Endothelial cell of umbilical vein (primary cell): ENCODE data around the gene TMEM26. TPM values are rescaled to one million over a fixed set of nuclear protein-coding genes. Genes with fewer than 3 reads are reported as not detected.

ENCODE experiments used
- BruUV-seq: library from RNA; stranded (reverse); fragments of 400-500 nt; replicated peaks from 2 replicates; lab custom pipeline; 2021; lab: Mats Ljungman, UMichigan
- CTCF ChIA-PET: fragments of 300-600, 350-600 bp; sonication (Branson Sonifier 250); formaldehyde crosslinking; loops from one replicate; lab custom pipeline; 2021; ENCODE audit warnings: antibody characterized with exemption, inconsistent platforms; lab: Charles Lee
- POLR2A ChIA-PET: fragments of 300-600, 350-600 bp; sonication (Branson Sonifier 250); formaldehyde crosslinking; loops from one replicate; lab custom pipeline; 2021; ENCODE audit warnings: antibody characterized with exemption, inconsistent platforms; lab: Charles Lee
- DNase-seq: peaks from one replicate; pipeline ENCODE4 v3.0.0-alpha.2; 2011; ENCODE audit warnings: low read depth, low spot score
- FAIRE-seq: peaks from 2 replicates; lab custom pipeline; 2011; peaks lifted over from hg19 to GRCh38; lab: Jason Lieb, UNC
- H2AFZ ChIP-seq: 2 replicates; pipeline ENCODE4 v1.6.0; 2012; ENCODE audit warnings: low read depth, low read length, control low read depth, inconsistent platforms
- H3K27ac ChIP-seq: 2 replicates; pipeline ENCODE4 v1.5.1; 2011; ENCODE audit warnings: low read depth, mild to moderate bottlenecking, control low read depth, low read length, moderate library complexity; ENCODE audit not compliant: insufficient read depth
- H3K27me3 ChIP-seq, 2 experiments: 2 replicates each; pipeline versions ENCODE4 v1.6.0 to v1.6.1; 2011; ENCODE audit warnings: low read length in 2 of 2, mixed read lengths in 1 of 2; ENCODE audit not compliant: control insufficient read depth in 2 of 2, insufficient read depth in 2 of 2
- H3K36me3 ChIP-seq, 2 experiments: 2 replicates in 1 of 2; 3 replicates in 1 of 2; pipeline ENCODE4 v1.5.1; 2011; ENCODE audit warnings: low read length in 2 of 2, mild to moderate bottlenecking in 1 of 2, moderate library complexity in 1 of 2; ENCODE audit not compliant: control insufficient read depth in 2 of 2, insufficient read depth in 2 of 2; ENCODE audit errors: extremely low read depth in 1 of 2
- H3K4me1 ChIP-seq: 3 replicates; pipeline ENCODE4 v1.5.1; 2011; ENCODE audit warnings: mild to moderate bottlenecking, low read length; ENCODE audit not compliant: control insufficient read depth, insufficient read depth; ENCODE audit errors: extremely low read depth
- H3K4me2 ChIP-seq: 2 replicates; pipeline ENCODE4 v1.6.1; 2011; ENCODE audit warnings: low read length, control low read depth, mixed read lengths; ENCODE audit not compliant: insufficient read depth
- H3K4me3 ChIP-seq, 3 experiments: fragments of 200-600 bp in 1 of 3; sonication (generic), shearing (Covaris generic) in 1 of 3; replicated peaks in 1 of 3; 2 replicates each; pipeline ENCODE4 v1.5.1; 2011 to 2016; ENCODE audit warnings: control low read depth in 3 of 3, low read length in 3 of 3, mild to moderate bottlenecking in 2 of 3, inconsistent platforms in 1 of 3, low read depth in 1 of 3, moderate library complexity in 1 of 3; ENCODE audit not compliant: insufficient read depth in 1 of 3
- H3K79me2 ChIP-seq: 2 replicates; pipeline ENCODE4 v1.6.0; 2012; ENCODE audit warnings: low read length, inconsistent platforms; ENCODE audit not compliant: control insufficient read depth, insufficient read depth
- H3K9ac ChIP-seq: replicated peaks from 2 replicates; pipeline ENCODE3; 2011; ENCODE audit warnings: low read length, control low read depth; ENCODE audit not compliant: insufficient read depth; ENCODE audit errors: extremely low read depth
- H3K9me1 ChIP-seq: replicated peaks from 3 replicates; pipeline ENCODE4 v1.6.0; 2011; ENCODE audit warnings: mild to moderate bottlenecking, low read length; ENCODE audit not compliant: control insufficient read depth, insufficient read depth; ENCODE audit errors: extremely low read depth
- H3K9me3 ChIP-seq: replicated peaks from 2 replicates; pipeline ENCODE4 v1.5.1; 2012; ENCODE audit warnings: low read length, inconsistent platforms; ENCODE audit not compliant: control insufficient read depth, insufficient read depth
- H4K20me1 ChIP-seq: replicated peaks from 2 replicates; pipeline ENCODE3; 2011; ENCODE audit warnings: mild to moderate bottlenecking, low read length; ENCODE audit not compliant: control insufficient read depth, insufficient read depth; ENCODE audit errors: extremely low read depth
- EZH2 ChIP-seq: IDR thresholded peaks from 2 replicates; pipeline ENCODE4 v1.6.1; 2012; ENCODE audit warnings: borderline replicate concordance, low read depth, mild to moderate bottlenecking, moderate library complexity, low read length, inconsistent platforms; ENCODE audit not compliant: severe bottlenecking
- FOS ChIP-seq: IDR thresholded peaks from 2 replicates; pipeline ENCODE4 v1.6.1; 2011; ENCODE audit warnings: mild to moderate bottlenecking, low read length, moderate library complexity, borderline replicate concordance; ENCODE audit not compliant: insufficient read depth
- GATA2 ChIP-seq: IDR thresholded peaks from 2 replicates; pipeline ENCODE4 v1.7.0; 2011; ENCODE audit warnings: low read depth, mild to moderate bottlenecking, moderate library complexity, mixed read lengths, low read length; ENCODE audit not compliant: insufficient read length, insufficient read depth
- JUN ChIP-seq: IDR thresholded peaks from 2 replicates; pipeline ENCODE4 v1.6.1; 2011; ENCODE audit warnings: borderline replicate concordance, low read depth; ENCODE audit not compliant: insufficient read length, insufficient read depth
- MYC ChIP-seq: IDR thresholded peaks from one replicate; pipeline ENCODE4 v1.6.1; 2011; ENCODE audit warnings: mild to moderate bottlenecking, low read depth, low read length
- POLR2A ChIP-seq: IDR thresholded peaks from 2 replicates; pipeline ENCODE4 v1.6.1; 2012; ENCODE audit warnings: low read depth, mild to moderate bottlenecking, control low read depth, low read length
- POLR2AphosphoS5 ChIP-seq: IDR thresholded peaks from 2 replicates; pipeline ENCODE4 v1.6.1; 2012; ENCODE audit warnings: low read depth, mild to moderate bottlenecking, control low read depth, low read length, moderate library complexity; ENCODE audit not compliant: insufficient read depth
- dilution Hi-C: fragments of 300-500 bp; cut with MboI; formaldehyde crosslinking; loops from one replicate; pipeline ENCODE4 v1.15.0; 2019; ENCODE audit warnings: low sequenced_read_pairs; ENCODE audit not compliant: extremely low pct_ligation_motif_present
- intact Hi-C: fragments of 100-400 bp; cut with micrococcal nuclease; formaldehyde crosslinking; loops from one replicate; pipeline ENCODE4 v1.10.0; 2022
- polyA plus RNA-seq, 4 experiments: library from polyadenylated mRNA; depleted of rRNA in 3 of 4; stranded (reverse) in 3 of 4; unstranded in 1 of 4; fragments of >200 nt; gene quantifications; 2 replicates each; pipeline versions ENCODE4 v1.2.1 to v1.2.3, GENCODE V29; 2011 to 2012; ENCODE audit warnings: missing spikeins in 1 of 4
- total RNA-seq: library from RNA; stranded (reverse); gene quantifications from 2 replicates; pipeline ENCODE4 v1.2.3, GENCODE V29; 2021
- TF ChIP-seq, protein P1 (sequence below): IDR thresholded peaks from 2 replicates; pipeline ENCODE4 v1.6.1; 2011; ENCODE audit not compliant: insufficient read depth, insufficient read length
- TF ChIP-seq, protein P2 (sequence below), 2 donors: IDR thresholded peaks; 1 replicate in 1 of 2; 2 replicates in 1 of 2; pipeline ENCODE4 v1.5.1; 2011; ENCODE audit warnings: low read length in 2 of 2, mild to moderate bottlenecking in 2 of 2, moderate library complexity in 2 of 2, control low read depth in 1 of 2, inconsistent platforms in 1 of 2, low read depth in 1 of 2; ENCODE audit not compliant: insufficient read depth in 1 of 2; ENCODE audit errors: extremely low read depth in 1 of 2

TMEM26 gene
- total and polyA plus RNA-seq, 2 donors (not counting 3 experiments of a cell fraction or from before 2014, with no cell fraction given), result 0.07 to 0.27 TPM

DNA sequence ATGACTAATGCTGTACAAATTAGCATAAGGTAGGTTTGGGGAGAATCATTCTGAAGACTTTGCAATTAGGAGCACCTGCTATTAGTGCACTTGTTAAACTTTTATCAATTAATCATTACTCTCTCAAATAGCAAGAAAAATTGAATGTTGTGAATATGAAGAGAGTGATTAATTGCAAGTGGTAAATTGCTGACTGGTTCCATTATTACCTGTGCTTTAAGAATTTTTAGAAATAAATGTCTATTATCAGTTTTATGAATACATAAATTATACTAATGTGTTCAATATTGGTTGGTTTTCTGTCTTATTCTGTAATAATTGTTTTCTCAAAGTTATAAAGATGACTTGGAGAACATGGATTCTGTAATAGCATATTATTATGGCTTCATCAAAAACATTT, 47.3 kb upstream of the TMEM26 start:
- no peaks in the 10 kb centered on the region for H3K4me1 ChIP-seq
- no TSS peak for BruUV-seq
- H2AFZ ChIP-seq, result no peak overlapping the region
- H3K9me3 ChIP-seq, result no peaks in the 10 kb centered on the region
- H3K36me3 ChIP-seq, result no peaks in the 10 kb centered on the region
- H3K4me2 ChIP-seq, result no peak overlapping the region
- H3K4me3 ChIP-seq, result no peak overlapping the region
- no peaks in the 10 kb centered on the region for H3K27me3 ChIP-seq
- no peaks in the 10 kb centered on the region for H3K79me2 ChIP-seq
- H4K20me1 ChIP-seq, result no peaks in the 10 kb centered on the region
- TF ChIP-seq EZH2 (no peak), POLR2AphosphoS5 (no peak), FOS (no peak), MYC (no peak), JUN (no peak), POLR2A (no peak), GATA2 (no peak)
- TF ChIP-seq, protein P1, sequence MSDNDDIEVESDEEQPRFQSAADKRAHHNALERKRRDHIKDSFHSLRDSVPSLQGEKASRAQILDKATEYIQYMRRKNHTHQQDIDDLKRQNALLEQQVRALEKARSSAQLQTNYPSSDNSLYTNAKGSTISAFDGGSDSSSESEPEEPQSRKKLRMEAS, result no peak
- TF ChIP-seq, protein P2, sequence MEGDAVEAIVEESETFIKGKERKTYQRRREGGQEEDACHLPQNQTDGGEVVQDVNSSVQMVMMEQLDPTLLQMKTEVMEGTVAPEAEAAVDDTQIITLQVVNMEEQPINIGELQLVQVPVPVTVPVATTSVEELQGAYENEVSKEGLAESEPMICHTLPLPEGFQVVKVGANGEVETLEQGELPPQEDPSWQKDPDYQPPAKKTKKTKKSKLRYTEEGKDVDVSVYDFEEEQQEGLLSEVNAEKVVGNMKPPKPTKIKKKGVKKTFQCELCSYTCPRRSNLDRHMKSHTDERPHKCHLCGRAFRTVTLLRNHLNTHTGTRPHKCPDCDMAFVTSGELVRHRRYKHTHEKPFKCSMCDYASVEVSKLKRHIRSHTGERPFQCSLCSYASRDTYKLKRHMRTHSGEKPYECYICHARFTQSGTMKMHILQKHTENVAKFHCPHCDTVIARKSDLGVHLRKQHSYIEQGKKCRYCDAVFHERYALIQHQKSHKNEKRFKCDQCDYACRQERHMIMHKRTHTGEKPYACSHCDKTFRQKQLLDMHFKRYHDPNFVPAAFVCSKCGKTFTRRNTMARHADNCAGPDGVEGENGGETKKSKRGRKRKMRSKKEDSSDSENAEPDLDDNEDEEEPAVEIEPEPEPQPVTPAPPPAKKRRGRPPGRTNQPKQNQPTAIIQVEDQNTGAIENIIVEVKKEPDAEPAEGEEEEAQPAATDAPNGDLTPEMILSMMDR (IDR thresholded peaks at IDR 0.05; ENCODE audit: extremely low read depth in 1 of 2, insufficient read depth in 1 of 2, low read depth in 1 of 2, low read length in 2 of 2), result no peak
- intact Hi-C loops (no loop called here), dilution Hi-C loops (no loop called here)
- no peak overlapping the region for H3K27ac ChIP-seq
- no peaks in the 10 kb centered on the region for H3K9me1 ChIP-seq
- DNase-seq, result no peak
- H3K9ac ChIP-seq, result no peak overlapping the region
- ChIA-PET POLR2A (no interaction called here), CTCF (no interaction called here)
- FAIRE-seq, result no peak
